HG03520 (cell line): ENCODE data around the gene POLRMT.

Experiments
- ATAC-seq: cut with Tn5 transposase; IDR thresholded peaks from one replicate; pipeline ENCODE4 v1.9.1; 2021; ENCODE audit warnings: mild to moderate bottlenecking, moderate library complexity; ENCODE audit not compliant: unreplicated experiment

Gene POLRMT

GRCh38 chr19:648305-648704, 15.0 kb upstream of the POLRMT start:
- no peak for ATAC-seq

DNA sequence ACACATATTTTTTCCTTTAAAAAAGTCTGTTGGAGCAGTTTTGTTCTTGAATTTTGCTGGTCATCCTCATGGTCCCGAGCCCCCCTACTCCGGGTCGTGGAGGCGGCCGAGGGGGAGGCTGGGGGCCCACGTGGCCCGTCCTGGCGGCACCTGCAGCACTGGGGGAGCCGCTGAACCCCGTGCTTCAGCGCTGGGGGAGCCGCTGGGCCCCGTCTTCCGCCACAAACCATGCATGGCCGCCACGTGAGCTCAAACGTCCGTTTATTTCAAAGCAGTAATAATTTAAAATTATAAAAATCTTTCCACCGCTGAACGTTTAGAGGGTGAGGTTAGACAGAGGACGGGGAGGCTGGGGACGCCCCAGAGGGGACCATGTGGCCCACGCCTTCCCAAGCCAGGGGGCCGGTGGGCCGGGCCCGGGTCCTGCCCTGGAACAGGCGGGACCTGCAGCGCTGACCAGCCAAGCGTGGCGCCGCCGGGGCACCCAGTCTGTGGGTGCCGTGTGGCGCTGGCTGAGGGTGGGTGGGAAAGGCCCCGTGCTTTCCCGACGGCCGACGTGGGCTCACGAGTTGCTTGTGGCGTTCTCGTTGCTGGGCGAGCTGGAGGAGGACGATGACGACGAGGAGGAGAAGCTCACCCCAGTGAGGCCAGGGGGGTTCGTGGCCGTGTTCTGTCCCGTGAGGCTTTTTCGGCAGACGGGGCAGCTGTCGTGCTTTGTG, 14.4 kb upstream of the POLRMT start:
- no peak for ATAC-seq

- ATAC-seq, result no peak
These were observed 13.6 kb upstream of the POLRMT start for GRCh38 chr19:646779-647565.

- no peak for ATAC-seq
These were observed 12.8 kb upstream of the POLRMT start for GRCh38 chr19:645912-646778.

DNA sequence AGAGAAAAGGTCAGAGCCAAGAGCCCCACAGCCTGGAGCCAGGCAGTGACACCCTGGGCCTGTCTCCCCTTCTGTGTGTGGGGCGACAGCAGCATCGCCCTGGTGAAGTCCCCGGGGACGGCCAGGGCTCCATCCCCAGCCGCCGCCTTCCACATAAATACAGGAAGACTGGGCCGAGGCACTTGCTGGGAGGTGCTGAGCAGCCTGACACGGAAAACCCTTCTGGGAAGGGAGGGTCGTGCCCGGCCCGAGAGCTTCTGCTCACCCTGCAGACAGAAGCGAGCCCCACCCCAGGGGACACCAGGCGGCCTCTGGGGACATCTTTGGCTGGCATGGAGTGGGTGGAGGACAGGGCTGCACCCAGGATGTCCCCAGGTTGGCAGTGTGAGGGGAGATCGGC, 11.5 kb upstream of the POLRMT start:
- ATAC-seq, result no peak

DNA sequence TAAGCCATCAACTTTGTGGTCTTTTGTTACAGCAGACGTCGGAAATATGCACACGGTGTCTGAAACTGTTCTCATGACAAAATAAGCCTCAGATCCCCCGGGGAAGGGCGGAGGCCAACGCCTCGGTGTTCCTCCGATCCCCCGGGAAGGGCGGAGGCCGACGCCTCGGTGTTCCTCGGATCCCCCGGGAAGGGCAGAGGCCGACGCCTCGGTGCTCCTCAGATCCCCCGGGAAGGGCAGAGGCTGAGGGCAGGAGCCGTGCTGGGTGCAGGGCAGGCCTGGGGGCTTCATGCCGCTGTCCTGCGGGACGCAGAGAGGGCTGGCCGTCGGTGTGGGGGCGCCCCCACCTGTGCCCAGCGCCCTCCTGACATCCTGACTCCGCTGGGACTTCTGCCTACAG, 11.0 kb upstream of the POLRMT start:
- no peak for ATAC-seq

DNA sequence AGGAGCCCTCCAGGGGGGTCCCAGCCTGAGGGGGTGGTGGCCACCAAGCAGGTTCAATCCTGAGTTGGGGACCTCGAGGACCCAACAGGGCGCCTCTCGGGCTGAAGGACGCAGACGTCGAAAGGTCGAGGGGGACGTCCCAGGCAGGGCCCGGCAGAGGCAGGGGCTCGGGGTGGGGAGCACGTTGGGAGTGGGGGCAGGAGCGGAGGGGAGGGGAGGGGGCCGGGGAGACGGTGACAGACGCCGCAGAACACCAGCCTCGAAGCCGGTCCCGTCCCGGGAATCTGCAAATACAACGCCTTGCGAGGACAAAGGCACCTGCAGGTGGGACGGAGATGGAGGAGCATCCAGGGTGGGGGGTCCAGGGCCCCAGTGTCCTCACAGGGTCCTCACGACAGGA, 10.4 kb upstream of the POLRMT start:
- ATAC-seq, result no peak

GRCh38 chr19:642767-643727, 9.7 kb upstream of the POLRMT start:
- ATAC-seq, result no peak

GRCh38 chr19:641702-642101, 8.4 kb upstream of the POLRMT start:
- no peak for ATAC-seq

GRCh38 chr19:640606-641189, 7.4 kb upstream of the POLRMT start:
- no peak for ATAC-seq

- ATAC-seq, result no peak
These were observed 6.8 kb upstream of the POLRMT start for GRCh38 chr19:640161-640558.

GRCh38 chr19:639253-640160, 6.2 kb upstream of the POLRMT start, which contains the start of gene FGF22:
Gene FGF22 (plus strand): TSS chr19:639879. CDS start chr19:639926, 47 bp downstream.
- ATAC-seq, result peak; percentile 59

- ATAC-seq, result no peak
These were observed 5.5 kb upstream of the POLRMT start for GRCh38 chr19:638906-639252.

- ATAC-seq, result no peak
These were observed 1.8 kb upstream of the POLRMT start for GRCh38 chr19:634975-635652.

GRCh38 chr19:633786-634639, 676 bp upstream of the POLRMT start:
- no peak for ATAC-seq

DNA sequence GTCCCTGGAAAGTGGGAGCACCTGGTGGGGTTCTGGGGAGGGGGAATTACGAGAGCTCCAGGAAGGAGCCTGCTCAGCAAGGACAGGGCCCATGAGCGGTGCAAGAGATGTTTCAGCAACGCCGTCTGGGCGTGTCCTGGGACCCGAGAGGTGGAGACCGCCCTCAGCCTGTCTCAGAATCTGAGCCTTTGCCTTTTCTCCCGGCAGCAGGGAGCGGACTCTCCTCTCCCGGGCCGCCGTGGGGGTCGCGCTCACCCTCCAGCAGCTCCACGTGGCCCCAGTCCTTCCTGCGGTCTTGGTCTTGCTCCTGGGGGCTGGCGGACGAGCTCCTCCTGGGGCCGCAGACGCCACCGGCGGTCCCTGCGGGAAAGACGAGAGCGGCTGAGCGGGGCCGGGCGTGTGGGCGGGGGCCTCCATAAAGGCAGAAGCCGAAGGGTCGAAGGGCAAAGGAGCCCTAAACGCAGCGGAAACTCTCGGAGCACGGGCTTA, 714 bp downstream of the POLRMT start:
- ATAC-seq, result peak; percentile 14

DNA sequence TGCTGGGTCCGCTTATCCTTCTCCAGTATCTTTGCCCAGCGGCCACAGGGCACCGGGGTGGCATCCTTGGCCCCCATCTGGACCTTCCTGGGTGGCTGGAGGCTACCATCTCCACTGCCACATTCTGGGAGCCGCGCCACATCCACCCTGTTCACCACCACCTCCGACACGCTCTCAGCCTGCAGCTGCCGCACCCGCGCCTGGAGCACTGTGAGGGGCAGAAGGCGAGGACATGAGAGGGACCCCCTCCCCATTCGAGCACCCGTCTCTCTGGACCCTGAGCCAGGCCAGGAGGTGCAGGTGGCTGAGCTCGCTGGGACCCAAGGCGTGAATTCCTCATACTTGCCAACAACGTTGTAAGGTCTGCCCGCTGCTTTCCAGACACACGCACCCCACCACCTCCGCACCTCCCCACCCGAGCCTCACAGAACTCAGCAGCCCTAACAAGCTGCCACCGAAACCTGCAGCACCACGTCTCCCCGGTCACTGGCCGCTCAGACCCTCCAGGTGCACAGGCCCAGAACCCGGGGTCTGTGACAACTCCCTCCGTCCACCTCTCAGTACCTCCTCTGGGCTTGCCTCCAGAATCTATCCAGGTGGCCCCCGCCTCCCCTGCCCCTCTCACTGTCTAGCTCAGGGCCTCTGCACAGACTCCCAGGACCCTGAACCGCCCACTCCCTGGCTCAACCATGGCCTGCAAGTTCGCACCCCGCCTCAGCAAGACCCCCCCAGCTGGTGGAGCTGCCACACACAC, 3.2 kb downstream of the POLRMT start:
- no peak for ATAC-seq
